HG02870 (cell line): ENCODE results near the gene JAG1.

ENCODE experiments used
- ATAC-seq: cut with Tn5 transposase; IDR thresholded peaks from one replicate; pipeline ENCODE4 v1.9.1; 2021; ENCODE audit warnings: mild to moderate bottlenecking, moderate library complexity; ENCODE audit not compliant: unreplicated experiment

The JAG1 gene

DNA sequence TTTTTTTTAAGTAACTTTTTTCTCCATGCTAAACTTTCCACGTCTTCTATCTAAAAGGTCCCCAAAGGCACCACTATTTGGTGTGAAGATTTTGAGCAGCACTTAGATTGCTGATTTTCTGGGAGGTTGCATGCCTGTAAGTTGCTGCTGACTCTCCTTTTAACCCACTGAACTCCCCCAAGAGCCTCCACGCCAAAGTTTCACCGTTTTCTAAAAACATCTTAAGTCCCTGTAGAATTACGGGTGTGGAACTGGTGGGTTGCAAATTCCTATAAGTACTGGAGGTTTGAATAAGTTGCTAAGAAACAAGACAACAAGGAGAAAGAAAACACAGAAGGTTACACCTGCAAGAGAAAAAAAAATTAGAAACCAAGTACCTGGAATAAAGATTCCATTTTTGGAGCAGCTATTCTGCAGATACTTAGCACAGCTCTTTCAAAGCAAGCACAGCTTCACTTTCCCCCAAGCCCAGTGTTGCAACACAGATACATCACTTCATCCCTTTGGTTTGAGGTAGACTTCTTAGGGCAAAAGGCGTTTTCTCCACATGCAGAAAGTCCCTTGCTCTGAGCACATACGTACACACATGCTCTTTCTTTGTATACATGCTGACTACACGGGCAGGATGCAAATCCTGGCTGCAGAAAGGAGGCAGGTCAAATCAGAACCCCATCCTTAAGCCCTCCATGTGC, 5.0 kb downstream of the JAG1 start:
- ATAC-seq = no peak

DNA sequence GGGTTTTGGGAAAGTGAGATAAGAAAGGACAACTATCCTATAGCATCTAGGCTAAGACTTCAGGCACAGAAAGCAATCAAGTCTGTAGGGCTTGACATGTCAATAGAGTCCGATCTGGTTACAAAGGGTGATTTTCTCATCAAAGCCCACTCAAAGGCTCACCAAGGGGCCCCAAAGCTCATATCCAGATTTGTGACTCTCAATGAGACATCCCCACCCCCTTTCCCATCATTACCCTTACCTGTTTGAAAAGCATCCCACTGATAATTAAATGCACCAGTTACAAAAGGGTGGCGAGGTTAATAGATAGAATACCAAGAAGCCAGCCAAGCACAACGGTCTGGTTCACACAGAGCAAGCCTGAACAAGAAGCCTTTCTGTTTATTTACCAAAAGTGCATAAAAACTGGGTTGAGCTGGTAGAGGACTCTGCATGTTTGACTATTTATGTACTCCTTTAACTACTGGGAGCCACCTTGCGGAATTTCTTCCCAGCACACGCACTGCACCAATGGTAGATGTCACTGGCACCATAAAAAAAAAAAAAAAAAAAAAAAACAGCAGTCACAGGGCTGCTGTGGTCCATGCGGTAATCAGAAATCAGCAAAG, 6.1 kb downstream of the JAG1 start:
- no peak for ATAC-seq

DNA sequence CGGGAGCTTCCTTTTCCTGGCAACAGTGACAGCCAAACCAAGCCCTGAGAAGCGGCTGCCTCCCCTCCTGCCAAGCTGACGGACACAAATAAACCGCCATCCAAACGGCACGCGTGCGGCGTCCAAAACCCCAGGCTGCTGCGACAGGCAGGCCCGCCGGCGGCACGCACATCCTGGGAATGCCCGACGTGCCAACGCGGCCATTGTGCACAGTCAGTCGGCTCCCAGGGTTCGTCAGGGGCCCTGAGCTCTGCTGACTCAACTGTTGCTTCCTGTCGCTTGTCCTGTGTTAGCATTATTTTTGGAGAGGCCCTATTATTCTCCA, 6.8 kb downstream of the JAG1 start:
- no peak for ATAC-seq

DNA sequence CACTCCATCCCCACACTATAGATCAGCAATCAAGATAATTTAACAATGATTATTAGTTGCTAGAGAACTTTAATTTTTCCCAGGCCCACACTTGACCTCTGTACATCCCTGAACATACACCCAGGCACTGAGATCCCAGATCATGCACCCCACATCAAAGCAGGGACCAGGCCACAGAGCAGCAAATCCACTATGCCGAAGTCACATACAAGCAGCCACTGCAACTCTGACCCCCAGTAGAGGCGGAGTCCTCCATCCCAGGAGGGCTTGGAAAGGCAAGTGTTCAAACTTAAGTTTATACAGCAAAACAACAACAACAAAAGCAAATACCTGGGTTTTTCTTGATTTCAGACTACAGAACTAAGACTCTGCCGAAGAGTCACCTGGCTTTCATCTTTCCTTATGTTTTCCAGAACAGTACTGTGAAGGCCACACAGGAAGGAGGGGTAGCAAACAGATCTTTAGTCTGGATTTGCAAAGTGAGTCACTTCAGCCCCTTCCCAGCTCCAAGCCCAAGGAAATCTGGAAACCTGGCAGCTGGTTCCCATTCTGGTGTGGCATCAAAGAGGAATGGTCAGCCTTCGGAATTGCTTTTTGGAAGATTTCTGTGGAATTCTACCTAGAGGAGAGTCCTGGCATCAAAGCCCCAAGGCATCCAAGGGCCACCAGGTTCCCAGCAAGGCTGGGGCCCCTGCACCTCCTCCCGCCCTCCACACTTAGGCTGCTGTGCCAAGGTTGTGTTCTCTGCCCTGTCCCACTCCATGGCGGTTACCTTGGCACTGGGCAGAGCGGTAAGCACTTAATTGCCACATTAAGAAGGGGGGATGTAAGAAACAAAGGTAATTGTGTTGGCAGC, 7.3 kb downstream of the JAG1 start:
- ATAC-seq = no peak

DNA sequence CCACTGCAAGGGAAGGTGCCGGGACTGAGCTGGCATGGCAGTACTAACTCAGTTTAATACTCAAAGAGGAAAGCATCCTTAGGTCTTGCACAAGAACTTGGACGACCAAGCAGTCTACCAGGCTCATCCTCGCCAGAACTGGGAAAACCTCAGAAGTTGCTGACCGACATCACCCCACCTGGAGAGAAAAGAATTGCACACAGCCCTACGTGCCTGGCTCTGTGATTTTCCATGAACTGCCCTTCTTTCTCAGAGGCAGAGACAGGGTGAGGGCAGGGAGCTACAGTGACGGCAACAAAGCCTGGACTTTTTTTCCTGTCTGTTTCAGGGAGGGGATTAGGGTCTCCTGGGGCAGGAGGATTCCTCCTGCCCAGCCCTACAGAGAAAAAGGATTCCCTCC, 8.0 kb downstream of the JAG1 start:
- ATAC-seq = no peak

DNA sequence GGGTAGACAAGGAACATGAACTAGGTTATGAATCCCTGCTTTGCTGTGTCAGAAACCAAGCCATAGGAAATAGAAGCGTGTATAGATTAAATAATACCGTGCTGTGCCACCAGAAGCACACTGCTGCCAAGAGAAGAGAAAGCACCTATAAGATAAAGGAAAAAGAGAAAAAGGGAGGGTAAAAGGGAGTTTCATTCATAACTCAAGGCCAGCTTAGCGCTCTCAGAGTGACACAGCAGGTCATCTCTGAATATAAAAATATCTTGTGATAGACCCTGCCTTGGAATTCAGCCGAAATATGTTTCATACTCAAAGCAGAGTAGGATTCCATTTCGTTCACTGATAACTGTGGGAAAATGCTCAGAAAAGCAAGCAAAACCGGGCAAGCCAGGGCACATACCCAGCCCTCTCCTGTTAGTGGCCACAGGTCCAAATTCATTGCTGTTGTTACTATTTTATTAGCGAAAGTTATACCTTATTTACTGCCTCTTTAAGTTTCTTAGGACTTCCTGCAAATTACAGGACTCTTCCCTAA, 8.7 kb downstream of the JAG1 start:
- no peak for ATAC-seq

DNA sequence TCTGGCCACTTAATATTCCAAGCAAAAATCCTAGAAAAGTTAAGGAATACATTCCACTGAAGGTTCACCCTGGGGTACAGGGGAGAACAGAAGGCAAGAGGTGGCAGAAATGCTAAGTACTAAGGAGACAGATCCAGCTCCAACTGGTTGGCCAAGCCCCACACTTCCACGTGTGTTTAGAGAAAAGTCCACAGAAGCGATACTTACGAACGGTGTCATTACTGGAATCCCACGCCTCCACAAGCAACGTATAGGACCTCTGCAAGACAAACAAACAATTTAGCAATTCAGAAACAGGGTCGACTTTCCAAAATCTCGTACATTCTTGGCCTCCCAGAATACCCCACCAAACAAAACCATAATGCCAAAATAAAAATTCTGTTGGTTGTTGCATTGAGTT, 10.0 kb downstream of the JAG1 start:
- no peak for ATAC-seq

DNA sequence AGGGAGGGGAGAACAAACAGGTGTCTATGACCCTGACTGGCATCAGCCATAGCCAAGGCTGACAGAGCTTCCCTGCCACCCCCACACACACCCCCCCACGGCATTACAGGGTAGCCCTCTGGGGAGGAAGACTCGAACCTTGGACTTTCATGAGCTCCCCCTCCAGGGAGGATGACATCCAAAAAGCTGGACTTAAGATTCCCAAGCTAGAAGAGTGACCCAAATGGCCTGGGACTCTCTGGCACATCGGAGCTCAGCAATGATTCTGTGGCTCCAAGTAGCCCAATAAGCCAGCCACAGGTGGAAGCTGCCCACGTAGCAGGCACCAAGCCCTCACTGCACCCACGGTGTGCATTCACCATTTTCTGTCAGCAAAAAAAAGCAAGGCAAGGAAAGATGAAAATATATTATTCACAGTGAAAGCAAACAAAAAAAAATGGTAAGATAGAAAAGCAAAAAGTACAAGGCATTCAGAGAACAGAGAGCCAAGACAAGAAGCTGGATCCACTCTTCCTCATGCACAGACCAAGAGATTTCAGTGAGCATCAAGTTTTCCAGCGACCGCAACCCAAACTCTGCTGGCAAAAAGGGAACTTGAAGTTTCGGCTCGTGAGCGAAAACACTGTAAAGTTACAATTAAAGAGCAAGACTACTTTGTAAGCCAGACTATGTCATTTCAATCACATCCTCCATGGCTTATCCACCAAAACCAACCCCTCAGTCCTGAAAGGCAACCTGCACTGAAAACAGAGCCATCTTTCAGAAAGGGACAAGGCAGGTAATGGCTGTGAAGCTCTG, 10.9 kb downstream of the JAG1 start:
- ATAC-seq = no peak

DNA sequence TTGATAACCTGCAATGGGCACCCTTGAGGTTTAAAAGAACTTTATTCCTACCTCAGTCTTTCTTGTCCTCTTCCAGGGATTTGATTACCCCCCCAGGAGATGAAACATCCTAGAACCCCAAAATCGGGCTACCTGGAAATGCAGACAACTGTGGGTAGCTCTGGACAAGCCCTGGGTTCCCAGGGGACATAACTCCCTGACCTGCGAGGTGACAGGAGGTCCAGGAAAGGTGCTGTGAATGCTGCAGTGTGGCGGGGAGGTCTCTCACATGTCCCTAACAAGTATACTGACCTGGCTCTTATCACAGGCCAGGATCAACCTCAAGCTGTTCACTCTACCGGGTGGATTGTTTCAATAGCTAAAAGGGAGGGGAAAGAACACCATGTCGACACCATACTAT, 11.6 kb downstream of the JAG1 start:
- ATAC-seq = no peak

DNA sequence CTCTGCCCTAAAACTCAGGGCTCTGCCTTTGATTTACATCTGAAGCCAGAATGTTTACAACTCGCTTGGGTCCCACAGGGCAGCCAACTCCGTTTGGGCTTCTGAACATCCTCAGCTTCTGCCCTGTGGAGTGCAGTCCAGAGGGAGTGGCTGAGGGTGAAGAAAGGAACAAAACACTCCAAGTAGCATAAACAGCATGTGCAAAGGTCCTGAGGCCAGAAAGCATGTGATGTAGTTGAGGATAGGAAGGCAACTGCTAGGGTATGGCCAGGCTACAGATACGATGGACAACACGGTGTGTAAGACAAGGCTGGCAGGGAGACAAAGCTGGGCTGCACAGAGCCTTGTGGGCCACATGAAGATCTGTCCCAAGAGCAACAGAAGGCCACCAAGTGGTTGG, 12.5 kb downstream of the JAG1 start:
- ATAC-seq = no peak

DNA sequence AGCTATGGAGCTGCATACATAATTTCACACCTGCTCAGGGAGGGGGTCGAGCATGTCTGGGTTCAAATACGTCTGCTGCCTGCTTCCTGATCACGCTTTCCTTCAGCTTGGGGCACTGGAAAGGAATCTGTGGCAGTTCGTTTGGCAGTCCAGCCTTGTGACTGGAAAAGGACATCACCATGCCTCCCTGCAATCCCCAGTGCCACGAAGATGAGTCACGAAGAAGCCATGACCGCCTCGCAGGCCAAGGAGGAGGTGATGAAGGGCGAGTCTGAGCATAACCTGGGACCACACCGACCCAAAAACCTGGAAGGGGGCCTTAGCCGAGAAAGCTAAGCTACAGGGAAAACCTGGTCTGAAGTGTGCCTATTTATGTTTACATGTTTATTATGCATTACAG, 13.1 kb downstream of the JAG1 start:
- ATAC-seq = no peak

DNA sequence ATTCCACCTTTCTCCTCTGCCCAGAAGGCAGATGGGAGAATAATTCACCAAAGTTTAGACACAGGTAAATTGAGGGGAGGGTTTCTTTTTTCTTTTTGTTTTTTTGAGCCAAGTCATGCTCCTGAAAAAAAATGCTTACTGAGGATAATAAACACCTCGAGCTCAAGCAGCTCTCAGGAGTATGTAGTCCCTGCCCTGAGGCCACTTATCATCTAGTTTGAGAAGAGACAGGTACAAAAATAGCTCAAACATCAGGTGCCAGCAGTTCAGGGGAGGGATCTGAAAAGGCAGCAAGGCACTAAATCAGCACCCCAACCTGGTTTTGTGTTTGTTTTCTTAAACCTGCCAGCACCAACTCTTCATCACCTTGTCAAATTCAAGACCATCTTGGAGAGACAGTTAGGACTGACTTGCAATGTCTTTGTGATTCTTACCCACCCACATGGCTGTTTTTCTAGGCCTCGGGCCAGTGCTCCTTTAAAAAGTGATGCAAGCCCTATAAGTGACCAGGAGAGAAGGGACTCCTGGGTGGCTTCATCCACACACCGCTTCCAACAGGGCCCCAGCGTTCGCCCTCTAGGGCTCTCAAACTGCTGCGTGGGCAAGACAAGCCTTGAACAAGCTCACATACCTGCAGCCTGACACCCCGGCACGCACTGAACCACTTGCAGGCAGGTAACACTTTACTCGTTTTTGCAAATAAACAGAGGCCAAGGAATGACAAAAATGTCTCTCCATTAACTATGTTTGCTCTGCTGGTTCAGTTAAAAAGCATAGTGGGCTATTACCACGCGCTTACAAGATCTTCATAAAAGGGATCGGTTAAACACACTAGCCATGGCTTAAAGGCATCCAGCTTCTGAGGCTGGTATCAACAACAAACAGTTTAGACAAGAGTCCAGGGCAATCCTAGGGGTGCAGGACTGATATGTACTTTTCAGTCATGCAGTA, 13.9 kb downstream of the JAG1 start:
- no peak for ATAC-seq

DNA sequence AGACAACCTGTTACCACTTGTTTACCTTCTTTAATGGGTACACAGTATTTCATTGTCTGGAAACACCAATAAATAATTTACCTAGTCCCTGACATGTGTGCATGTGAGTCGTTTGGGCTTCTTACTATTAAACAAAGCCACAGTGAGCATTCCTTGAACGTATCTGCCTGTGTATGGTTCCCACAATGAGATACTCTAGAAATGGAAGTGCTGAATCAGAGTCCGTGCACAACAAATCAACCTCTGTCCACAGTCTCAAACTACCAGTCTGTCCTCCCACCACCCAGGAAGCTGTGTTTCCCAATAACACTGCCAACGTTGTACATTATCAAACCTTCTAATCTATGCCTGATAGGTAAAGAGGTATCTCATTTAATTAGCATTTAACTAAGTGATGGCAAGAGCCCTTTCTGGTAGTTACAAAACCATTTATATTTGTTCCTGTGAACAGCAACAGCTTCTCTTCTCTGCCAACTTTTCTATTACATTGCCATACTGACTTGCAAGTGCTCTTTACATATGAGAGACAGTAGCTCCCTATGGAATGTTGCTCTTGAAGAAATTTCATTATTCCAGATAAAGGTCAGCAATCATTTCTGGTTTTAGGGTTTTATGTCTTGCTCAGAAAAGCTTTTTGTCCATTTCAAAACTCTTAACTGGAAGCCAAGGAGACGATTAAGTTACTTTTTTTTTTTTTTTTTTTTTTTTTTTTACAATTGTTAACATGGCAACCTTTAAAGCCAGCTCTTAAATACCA, 14.7 kb downstream of the JAG1 start:
- no peak for ATAC-seq

DNA sequence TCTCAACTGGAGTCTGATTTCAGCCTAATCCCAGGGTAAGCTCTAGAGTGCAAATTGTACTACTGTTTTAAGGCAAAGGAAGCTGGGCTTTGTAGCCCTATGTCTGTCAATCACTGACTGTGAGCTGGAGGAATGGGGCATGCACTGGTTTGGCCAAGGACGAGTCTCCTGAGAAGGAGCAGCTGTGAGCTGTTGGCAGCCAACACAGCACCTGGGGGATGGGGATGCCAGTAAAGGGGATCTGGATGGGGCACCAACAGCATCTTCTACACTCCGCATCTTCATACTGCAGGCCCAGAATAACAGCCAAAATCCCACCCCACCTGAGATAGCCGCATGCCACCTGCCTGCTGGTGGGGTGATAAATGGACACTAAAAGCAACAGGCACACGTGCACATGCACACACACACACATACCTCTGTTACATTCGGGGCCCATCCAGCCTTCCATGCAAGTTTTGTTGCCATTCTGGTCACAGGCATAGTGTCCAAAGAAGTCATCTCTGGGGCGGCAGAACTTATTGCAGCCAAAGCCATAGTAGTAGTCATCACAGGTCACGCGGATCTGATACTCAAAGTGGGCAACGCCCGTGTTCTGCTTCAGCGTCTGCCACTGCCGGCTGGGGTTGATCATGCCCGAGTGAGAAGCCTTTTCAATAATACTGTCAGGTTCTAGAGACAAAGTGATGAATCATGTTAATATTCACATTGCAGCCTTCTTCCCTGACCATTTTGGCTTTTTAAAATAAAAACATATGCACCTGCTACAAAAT, 15.6 kb downstream of the JAG1 start:
- no peak for ATAC-seq

DNA sequence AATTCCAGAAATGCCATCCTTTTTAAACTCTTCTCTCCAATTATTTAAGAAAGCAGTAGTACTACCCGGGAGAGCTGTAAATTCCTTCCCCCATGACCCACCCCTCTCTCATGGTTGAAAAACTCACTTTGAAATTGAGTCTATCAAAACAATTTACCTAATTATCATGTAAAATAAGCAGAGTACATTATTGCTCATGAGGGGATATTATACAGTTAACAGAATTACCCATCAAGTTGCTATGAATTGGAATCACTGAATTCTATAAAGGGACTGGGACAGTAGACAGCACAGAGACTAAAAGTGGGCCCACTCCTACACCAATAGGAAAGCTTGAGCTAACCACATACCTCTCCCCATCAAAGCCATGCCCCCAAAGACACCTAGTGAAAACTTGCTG, 16.3 kb downstream of the JAG1 start:
- ATAC-seq = no peak

DNA sequence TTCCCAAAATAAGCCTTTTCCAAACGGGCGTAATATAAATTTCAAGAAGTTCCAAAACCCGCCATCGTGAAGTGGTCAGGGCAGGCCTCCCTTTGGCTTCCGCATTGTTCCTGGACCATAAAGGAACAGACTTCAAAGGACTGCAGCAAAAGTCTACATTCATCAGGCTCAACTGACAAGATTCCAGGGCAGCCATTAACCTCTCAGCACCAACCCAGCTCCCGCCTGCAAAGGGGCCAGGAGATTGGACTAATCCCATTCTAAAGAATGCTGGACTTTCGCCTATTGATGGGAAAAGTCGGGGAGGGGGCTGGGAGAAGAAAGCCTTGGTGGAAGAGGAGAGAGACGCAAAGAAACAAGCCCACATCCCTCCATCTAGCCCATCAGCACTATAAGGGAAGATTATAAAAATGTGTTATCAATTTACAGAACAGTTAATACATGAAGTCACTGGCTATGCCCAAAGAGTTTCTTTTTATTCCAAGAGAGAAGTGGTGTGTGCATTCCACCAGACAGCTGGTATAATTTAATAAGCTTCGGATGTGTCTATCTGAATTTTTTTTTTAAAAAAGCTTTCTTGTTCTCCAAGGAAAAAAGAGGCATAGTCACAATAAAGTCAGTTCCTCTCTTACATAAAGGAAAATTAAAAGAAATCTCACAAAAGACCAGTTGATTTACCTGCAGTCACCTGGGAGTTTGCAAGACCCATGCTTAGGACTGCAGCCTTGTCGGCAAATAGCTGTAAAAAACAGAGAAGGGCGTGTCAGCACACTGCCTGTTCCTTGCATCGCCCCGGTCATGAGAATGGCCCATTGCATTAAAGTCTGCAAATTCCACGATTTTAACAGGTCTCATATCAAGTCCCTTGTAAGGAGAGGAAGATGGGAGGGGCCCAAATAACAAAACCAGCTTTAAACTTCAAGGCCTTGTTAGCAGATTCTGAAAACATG, 17.8 kb downstream of the JAG1 start:
- ATAC-seq = no peak

DNA sequence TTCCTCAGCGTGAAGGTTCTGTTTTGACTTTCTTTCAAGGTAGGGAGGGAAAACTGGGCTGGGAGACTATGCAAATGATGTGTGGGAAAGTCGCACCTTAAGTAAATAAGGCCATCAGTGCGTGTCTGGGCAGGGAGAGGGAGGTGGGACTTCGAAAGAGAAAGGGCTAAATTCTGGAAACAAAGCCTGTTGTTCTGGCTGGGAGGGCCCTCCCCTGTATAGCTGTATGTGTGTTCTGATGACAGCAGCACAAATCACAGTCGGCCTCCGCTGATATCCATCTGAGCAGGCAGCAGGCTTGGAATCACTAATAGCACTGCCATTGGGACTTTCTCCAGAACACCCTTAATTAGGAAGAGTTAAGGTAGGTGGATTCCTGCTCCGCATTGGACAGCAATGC, 19.2 kb downstream of the JAG1 start:
- peak; percentile 62 for ATAC-seq

DNA sequence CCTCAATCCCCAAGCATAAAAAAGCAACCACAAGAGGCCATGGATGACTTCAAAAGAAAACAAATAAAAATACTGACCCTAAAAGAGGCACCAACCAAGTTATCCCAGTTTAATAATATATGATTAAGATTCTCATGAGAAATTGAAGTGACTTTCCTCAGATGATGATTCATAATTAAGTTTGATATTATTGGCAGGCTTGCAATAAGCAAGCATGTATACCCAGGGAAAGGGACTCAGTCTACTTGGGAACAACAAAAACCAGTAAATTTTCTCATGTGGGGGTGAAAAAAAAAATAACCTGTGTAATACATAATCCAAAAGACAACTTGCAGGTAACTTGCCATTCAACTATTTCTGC, 19.6 kb downstream of the JAG1 start:
- no peak for ATAC-seq
